ENCODE results near the gene CALB2.

The CALB2 gene

DNA sequence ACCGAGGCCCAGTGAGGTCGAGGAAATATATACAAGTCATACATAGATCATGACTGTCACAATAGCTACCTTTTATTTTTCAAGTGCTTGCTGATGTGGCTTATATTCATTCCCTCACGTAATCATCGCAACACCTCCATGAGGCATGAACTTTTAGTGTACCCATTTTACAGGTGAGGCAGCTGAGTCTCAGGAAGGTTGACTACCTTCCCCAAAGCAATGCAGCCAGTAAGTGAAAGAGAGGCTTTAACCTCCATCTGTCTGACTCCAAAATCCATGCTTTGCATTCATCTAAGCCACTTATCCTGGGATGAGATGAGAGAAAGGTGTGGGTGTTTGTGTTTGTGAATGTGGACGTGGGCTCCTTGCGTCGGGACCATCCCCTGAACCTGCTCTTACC lies 30.8 kb downstream of the CALB2 start:
- no peak overlapping the region for H3K9ac ChIP-seq (ENCODE audit: insufficient read length)
- no peak overlapping the region for H3K27ac ChIP-seq
- H3K36me3 ChIP-seq (ENCODE audit: insufficient read depth, low read length): no peaks in the 10 kb centered on the region
- no peak overlapping the region for H3K4me3 ChIP-seq
- no peak for TF ChIP-seq EZH2 (IDR thresholded peaks at IDR 0.05)
- TF ChIP-seq FOXP2 (optimal IDR thresholded peaks at IDR 0.05; ENCODE audit: control extremely low read depth, extremely low read length, insufficient read depth): no peak
- TF ChIP-seq POLR2AphosphoS5 (IDR thresholded peaks at IDR 0.05; ENCODE audit: borderline replicate concordance, low read depth, low read length): no peak
- no peak for DNase-seq (ENCODE audit: low read depth, low spot score)
- no peaks in the 10 kb centered on the region for H3K9me3 ChIP-seq (ENCODE audit: low read depth, low read length)

GRCh38 chr16:71396594-71396993 lies 38.1 kb downstream of the CALB2 start:
- Histone ChIP-seq H3K9ac (ENCODE audit: insufficient read length) (no peak overlapping the region), H3K4me3 (no peak overlapping the region), H3K9me3 (ENCODE audit: low read depth, low read length) (no peaks in the 10 kb centered on the region), H3K36me3 (ENCODE audit: insufficient read depth, low read length) (no peaks in the 10 kb centered on the region), H3K27ac (no peak overlapping the region)
- DNase-seq (ENCODE audit: low read depth, low spot score): no peak
- TF ChIP-seq FOXP2 (optimal IDR thresholded peaks at IDR 0.05; ENCODE audit: control extremely low read depth, extremely low read length, insufficient read depth) (no peak), EZH2 (IDR thresholded peaks at IDR 0.05) (no peak)

GRCh38 chr16:71399801-71400563 lies 41.5 kb downstream of the CALB2 start:
- no peaks in the 10 kb centered on the region for H3K36me3 ChIP-seq (ENCODE audit: insufficient read depth, low read length)
- H3K9ac ChIP-seq (ENCODE audit: insufficient read length): no peak overlapping the region
- no peak overlapping the region for H3K4me3 ChIP-seq
- DNase-seq (ENCODE audit: low read depth, low spot score): no peak
- TF ChIP-seq EZH2 (IDR thresholded peaks at IDR 0.05) (no peak), FOXP2 (optimal IDR thresholded peaks at IDR 0.05; ENCODE audit: control extremely low read depth, extremely low read length, insufficient read depth) (no peak), POLR2AphosphoS5 (IDR thresholded peaks at IDR 0.05; ENCODE audit: borderline replicate concordance, low read depth, low read length) (no peak)
- H3K9me3 ChIP-seq (ENCODE audit: low read depth, low read length): no peaks in the 10 kb centered on the region
- H3K27ac ChIP-seq: no peak overlapping the region

DNA sequence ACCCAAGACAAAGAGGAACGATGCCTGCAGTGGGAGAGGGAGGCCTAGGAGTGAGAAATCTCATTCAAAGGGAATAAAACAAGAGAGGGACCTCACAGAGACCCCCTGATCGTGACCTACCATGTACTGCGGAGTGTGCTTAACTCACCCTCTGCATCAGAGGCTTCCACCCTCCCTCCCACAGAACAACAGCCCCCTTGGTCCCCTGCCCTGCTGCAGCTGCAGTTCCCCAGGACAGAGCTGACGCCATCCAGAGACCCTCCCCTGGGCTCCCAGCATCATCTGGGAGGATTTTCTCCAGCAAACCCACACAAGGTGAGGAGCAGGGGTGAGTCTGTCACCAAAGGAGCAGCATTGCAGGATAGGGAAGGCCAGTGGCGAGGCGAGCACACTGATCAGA lies 43.5 kb downstream of the CALB2 start:
- Histone ChIP-seq H3K9me3 (ENCODE audit: low read depth, low read length) (no peaks in the 10 kb centered on the region), H3K27ac (no peak overlapping the region), H3K36me3 (ENCODE audit: insufficient read depth, low read length) (no peaks in the 10 kb centered on the region), H3K4me3 (no peak overlapping the region), H3K9ac (ENCODE audit: insufficient read length) (no peak overlapping the region)
- DNase-seq (ENCODE audit: low read depth, low spot score): no peak
- TF ChIP-seq FOXP2 (optimal IDR thresholded peaks at IDR 0.05; ENCODE audit: control extremely low read depth, extremely low read length, insufficient read depth) (no peak), EZH2 (IDR thresholded peaks at IDR 0.05) (no peak), POLR2AphosphoS5 (IDR thresholded peaks at IDR 0.05; ENCODE audit: borderline replicate concordance, low read depth, low read length) (no peak)

GRCh38 chr16:71402674-71403073 lies 44.2 kb downstream of the CALB2 start:
- no peak overlapping the region for H3K9ac ChIP-seq (ENCODE audit: insufficient read length)
- no peak overlapping the region for H3K4me3 ChIP-seq
- no peak for DNase-seq (ENCODE audit: low read depth, low spot score)
- no peaks in the 10 kb centered on the region for H3K9me3 ChIP-seq (ENCODE audit: low read depth, low read length)
- H3K36me3 ChIP-seq (ENCODE audit: insufficient read depth, low read length): no peaks in the 10 kb centered on the region
- TF ChIP-seq FOXP2 (optimal IDR thresholded peaks at IDR 0.05; ENCODE audit: control extremely low read depth, extremely low read length, insufficient read depth) (no peak), POLR2AphosphoS5 (IDR thresholded peaks at IDR 0.05; ENCODE audit: borderline replicate concordance, low read depth, low read length) (no peak), EZH2 (IDR thresholded peaks at IDR 0.05) (no peak)
- H3K27ac ChIP-seq: no peak overlapping the region

DNA sequence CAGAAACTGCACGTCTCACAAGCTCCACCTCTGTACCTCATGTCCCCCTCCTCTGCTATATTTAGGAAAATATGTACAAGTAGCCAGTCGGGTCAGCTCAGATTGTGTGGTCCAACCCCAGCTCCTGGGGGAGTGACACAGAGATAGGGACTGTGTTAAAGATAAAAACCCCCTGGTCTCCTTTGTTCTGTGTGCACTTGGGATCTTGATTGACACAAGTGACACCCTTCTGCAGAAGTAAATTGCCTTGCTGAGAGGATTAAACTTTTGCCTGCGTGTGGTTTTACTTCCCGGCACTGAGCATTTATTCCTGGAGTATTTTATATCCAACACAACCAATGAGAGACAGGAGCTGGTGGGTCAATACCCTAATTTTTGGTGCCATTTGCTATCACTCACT lies 45.8 kb downstream of the CALB2 start:
- H3K27ac ChIP-seq: no peak overlapping the region
- DNase-seq (ENCODE audit: low read depth, low spot score): no peak
- TF ChIP-seq POLR2AphosphoS5 (IDR thresholded peaks at IDR 0.05; ENCODE audit: borderline replicate concordance, low read depth, low read length) (no peak), FOXP2 (optimal IDR thresholded peaks at IDR 0.05; ENCODE audit: control extremely low read depth, extremely low read length, insufficient read depth) (no peak), EZH2 (IDR thresholded peaks at IDR 0.05) (no peak)
- no peaks in the 10 kb centered on the region for H3K9me3 ChIP-seq (ENCODE audit: low read depth, low read length)
- H3K4me3 ChIP-seq: no peak overlapping the region
- no peak overlapping the region for H3K9ac ChIP-seq (ENCODE audit: insufficient read length)
- H3K36me3 ChIP-seq (ENCODE audit: insufficient read depth, low read length): no peaks in the 10 kb centered on the region

- TF ChIP-seq FOXP2 (optimal IDR thresholded peaks at IDR 0.05; ENCODE audit: control extremely low read depth, extremely low read length, insufficient read depth) (no peak), POLR2AphosphoS5 (IDR thresholded peaks at IDR 0.05; ENCODE audit: borderline replicate concordance, low read depth, low read length) (no peak), EZH2 (IDR thresholded peaks at IDR 0.05) (no peak)
- DNase-seq (ENCODE audit: low read depth, low spot score): no peak
- Histone ChIP-seq H3K36me3 (ENCODE audit: insufficient read depth, low read length) (no peaks in the 10 kb centered on the region), H3K9me3 (ENCODE audit: low read depth, low read length) (no peaks in the 10 kb centered on the region), H3K27ac (no peak overlapping the region), H3K4me3 (no peak overlapping the region), H3K9ac (ENCODE audit: insufficient read length) (no peak overlapping the region)
Observed at GRCh38 chr16:71406316-71406715, 47.8 kb downstream of the CALB2 start.

DNA sequence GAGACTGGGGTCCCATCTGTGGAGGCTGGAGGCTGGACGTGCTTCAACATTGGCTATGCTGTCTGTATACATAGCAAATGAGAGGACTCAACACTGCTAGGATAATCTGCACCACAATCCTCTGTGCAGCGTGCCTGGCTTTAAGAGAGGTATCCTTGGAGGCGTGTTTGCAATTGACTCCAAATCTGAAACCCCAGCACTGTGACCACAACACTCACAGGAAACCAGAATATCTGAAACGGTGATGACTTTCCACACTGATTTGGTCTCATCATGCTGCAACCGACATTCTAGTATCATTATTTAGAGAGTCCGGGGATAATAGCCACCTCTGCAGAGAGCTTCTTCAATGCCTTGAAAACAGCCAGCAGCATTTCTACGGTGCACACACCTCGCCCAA lies 48.2 kb downstream of the CALB2 start:
- Histone ChIP-seq H3K9ac (ENCODE audit: insufficient read length) (no peak overlapping the region), H3K9me3 (ENCODE audit: low read depth, low read length) (no peaks in the 10 kb centered on the region), H3K36me3 (ENCODE audit: insufficient read depth, low read length) (no peaks in the 10 kb centered on the region), H3K27ac (no peak overlapping the region), H3K4me3 (no peak overlapping the region)
- no peak for DNase-seq (ENCODE audit: low read depth, low spot score)
- no peak for TF ChIP-seq POLR2AphosphoS5 (IDR thresholded peaks at IDR 0.05; ENCODE audit: borderline replicate concordance, low read depth, low read length)
- TF ChIP-seq FOXP2 (optimal IDR thresholded peaks at IDR 0.05; ENCODE audit: control extremely low read depth, extremely low read length, insufficient read depth): no peak
- TF ChIP-seq EZH2 (IDR thresholded peaks at IDR 0.05): no peak

DNA sequence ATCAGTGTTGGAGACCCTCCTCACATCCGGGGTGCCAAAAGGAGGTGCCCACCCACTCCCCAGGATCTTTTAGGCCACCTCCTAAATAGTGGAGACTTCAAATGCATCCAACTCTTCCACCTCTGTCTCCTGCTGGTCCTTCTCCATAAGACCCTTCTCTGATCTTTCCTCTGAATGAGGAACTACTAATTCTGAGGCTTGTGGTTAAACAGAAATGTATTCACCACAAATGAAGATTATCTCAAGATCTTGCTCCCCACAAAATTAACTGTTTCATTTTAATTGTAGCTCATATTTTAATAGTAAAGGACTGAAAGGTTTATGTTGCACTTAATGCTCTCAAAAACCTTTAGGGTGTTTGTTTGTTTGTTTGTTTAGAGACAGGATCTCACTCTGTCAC lies 49.2 kb downstream of the CALB2 start:
- H3K36me3 ChIP-seq (ENCODE audit: insufficient read depth, low read length): no peaks in the 10 kb centered on the region
- DNase-seq (ENCODE audit: low read depth, low spot score): no peak
- no peak overlapping the region for H3K4me3 ChIP-seq
- TF ChIP-seq FOXP2 (optimal IDR thresholded peaks at IDR 0.05; ENCODE audit: control extremely low read depth, extremely low read length, insufficient read depth) (no peak), EZH2 (IDR thresholded peaks at IDR 0.05) (no peak), POLR2AphosphoS5 (IDR thresholded peaks at IDR 0.05; ENCODE audit: borderline replicate concordance, low read depth, low read length) (no peak)
- H3K9ac ChIP-seq (ENCODE audit: insufficient read length): no peak overlapping the region
- no peak overlapping the region for H3K27ac ChIP-seq
- no peaks in the 10 kb centered on the region for H3K9me3 ChIP-seq (ENCODE audit: low read depth, low read length)
